Fibroblast of peridontal ligament (primary cell): ENCODE data around the gene PHYKPL.
"Not testable (repeated sequence)": the region's sequence is repeated elsewhere in the genome, so short reads cannot be mapped to it uniquely, and the experiment has no call there.

Source experiments
- DNase-seq: peaks from one replicate; pipeline ENCODE4 v3.0.0-alpha.2; 2010; ENCODE audit errors: extremely low read depth

Gene PHYKPL

GRCh38 chr5:178239626-178240301 lies 7.2 kb upstream of the PHYKPL start:
- not testable (repeated sequence) for DNase-seq

GRCh38 chr5:178238711-178239592 lies 6.3 kb upstream of the PHYKPL start:
- DNase-seq, result no peak

- DNase-seq, result no peak
Measured at GRCh38 chr5:178238313-178238635, 5.7 kb upstream of the PHYKPL start.

GRCh38 chr5:178237431-178238312 lies 5.1 kb upstream of the PHYKPL start:
- no peak for DNase-seq

- DNase-seq, result no peak
Measured at GRCh38 chr5:178236679-178237078, 4.1 kb upstream of the PHYKPL start.

GRCh38 chr5:178236126-178236525 lies 3.5 kb upstream of the PHYKPL start:
- DNase-seq, result no peak

- no peak for DNase-seq
Measured at GRCh38 chr5:178235588-178235974, 3.0 kb upstream of the PHYKPL start.

- DNase-seq, result peak; percentile 53
Measured at GRCh38 chr5:178234750-178235587, 2.4 kb upstream of the PHYKPL start.

GRCh38 chr5:178234121-178234749 lies 1.6 kb upstream of the PHYKPL start:
- DNase-seq, result no peak

GRCh38 chr5:178232920-178233429 lies 373 bp upstream of the PHYKPL start:
- no peak for DNase-seq

- no peak for DNase-seq
Measured at GRCh38 chr5:178231539-178232123, 971 bp downstream of the PHYKPL start.

- DNase-seq, result peak; percentile 62
Measured at GRCh38 chr5:178230879-178231538, 1.6 kb downstream of the PHYKPL start.

GRCh38 chr5:178229861-178230260 lies 2.7 kb downstream of the PHYKPL start:
- DNase-seq, result no peak

- not testable (repeated sequence) for DNase-seq
Measured at GRCh38 chr5:178229111-178229510, 3.5 kb downstream of the PHYKPL start.

GRCh38 chr5:178228609-178229008 lies 4.0 kb downstream of the PHYKPL start:
- no peak for DNase-seq

GRCh38 chr5:178227929-178228328 lies 4.7 kb downstream of the PHYKPL start:
- no peak for DNase-seq

- no peak for DNase-seq
Measured at GRCh38 chr5:178227138-178227659, 5.4 kb downstream of the PHYKPL start.

GRCh38 chr5:178225174-178225573 lies 7.4 kb downstream of the PHYKPL start:
- DNase-seq, result no peak

- no peak for DNase-seq
Measured at GRCh38 chr5:178224403-178224802, 8.2 kb downstream of the PHYKPL start.
